MCF 10A (cell line): Measurements from ENCODE around the gene MYH8. TPM values are rescaled to one million over a fixed set of nuclear protein-coding genes. Genes with fewer than 3 reads are reported as not detected.

Experiments used
- BruUV-seq: library from RNA; stranded (reverse); fragments of 400-500 nt; replicated peaks from 2 replicates; lab custom pipeline; 2021; lab: Mats Ljungman, UMichigan
- CTCF ChIA-PET: fragments of 300-600 bp; sonication (Branson Sonifier 250); formaldehyde crosslinking; extraction: SDS; loops from one replicate; lab custom pipeline; 2021; ENCODE audit warnings: antibody characterized with exemption, inconsistent platforms; lab: Yijun Ruan, JAX
- POLR2A ChIA-PET: fragments of 300-600, 350-650 bp; sonication (Branson Sonifier 250); formaldehyde crosslinking; extraction: SDS; loops from one replicate; lab custom pipeline; 2020; ENCODE audit warnings: antibody characterized with exemption, inconsistent platforms; lab: Yijun Ruan, JAX
- DNase-seq: peaks from one replicate; pipeline ENCODE4 v3.0.0-alpha.2; 2018; ENCODE audit not compliant: unreplicated experiment
- H3K27ac Mint-ChIP-seq: one replicate; pipeline ENCODE4 v1.8.0; 2022; ENCODE audit warnings: mild to moderate bottlenecking, low read depth, mixed read lengths; ENCODE audit not compliant: unreplicated experiment
- H3K27me3 Mint-ChIP-seq: one replicate; pipeline ENCODE4 v1.8.0; 2022; ENCODE audit warnings: mixed read lengths; ENCODE audit not compliant: insufficient read depth, unreplicated experiment
- H3K36me3 Mint-ChIP-seq: one replicate; pipeline ENCODE4 v1.8.0; 2022; ENCODE audit warnings: mild to moderate bottlenecking, moderate library complexity, mixed read lengths; ENCODE audit not compliant: insufficient read depth, unreplicated experiment
- H3K4me1 Mint-ChIP-seq: one replicate; pipeline ENCODE4 v1.8.0; 2022; ENCODE audit warnings: mixed read lengths; ENCODE audit not compliant: insufficient read depth, unreplicated experiment
- H3K4me3 Mint-ChIP-seq: one replicate; pipeline ENCODE4 v1.8.0; 2022; ENCODE audit warnings: mild to moderate bottlenecking, moderate library complexity, mixed read lengths; ENCODE audit not compliant: unreplicated experiment
- H3K9me3 Mint-ChIP-seq: one replicate; pipeline ENCODE4 v1.8.0; 2022; ENCODE audit warnings: mixed read lengths; ENCODE audit not compliant: unreplicated experiment
- intact Hi-C: fragments of 100-400 bp; cut with micrococcal nuclease; formaldehyde crosslinking; loops from 2 replicates; pipeline ENCODE4 v1.14.1; 2022
- total RNA-seq: library from RNA; stranded (reverse); gene quantifications from 2 replicates; pipeline ENCODE4 v1.2.3, GENCODE V29; 2022
- TF ChIP-seq, protein P1 (sequence below): fragments of 200-600 bp; IDR thresholded peaks from one replicate; pipeline ENCODE4 v1.8.0; 2022; ENCODE audit warnings: antibody characterized with exemption, mild to moderate bottlenecking; ENCODE audit not compliant: unreplicated experiment

MYH8 gene
- total RNA-seq, 1 experiment from 2014 or later: not detected

DNA sequence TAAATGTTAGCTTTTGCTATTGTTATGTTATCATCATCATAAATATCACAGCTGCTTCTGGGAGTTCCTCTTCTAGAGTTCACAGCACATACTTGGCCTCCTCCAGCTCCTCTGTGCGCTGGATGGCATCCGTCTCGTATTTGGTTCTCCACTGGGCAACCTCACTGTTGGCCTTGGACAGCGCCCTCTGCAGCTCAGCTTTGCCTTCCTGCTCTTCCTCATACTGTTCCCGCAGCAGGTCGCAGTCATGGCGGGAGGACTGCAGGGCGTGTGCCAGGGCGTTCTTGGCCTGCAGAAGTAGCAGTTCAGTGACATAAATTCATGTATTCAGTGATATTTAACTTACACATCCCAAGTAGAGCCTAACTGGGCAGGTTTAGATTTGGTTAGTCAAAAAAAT lies 23.4 kb downstream of the MYH8 start:
- Mint-ChIP-seq H3K36me3 (no peaks in the 10 kb centered on the region), H3K27me3 (peaks cover 55% of the 10 kb centered on the region), H3K4me3 (no peak overlapping the region), H3K27ac (no peak overlapping the region), H3K9me3 (no peaks in the 10 kb centered on the region), H3K4me1 (no peaks in the 10 kb centered on the region)
- intact Hi-C loops: no loop called here
- no peak for DNase-seq
- POLR2A ChIA-PET: no interaction called here
- CTCF ChIA-PET: no interaction called here
- BruUV-seq: no TSS peak
- TF ChIP-seq, protein P1, sequence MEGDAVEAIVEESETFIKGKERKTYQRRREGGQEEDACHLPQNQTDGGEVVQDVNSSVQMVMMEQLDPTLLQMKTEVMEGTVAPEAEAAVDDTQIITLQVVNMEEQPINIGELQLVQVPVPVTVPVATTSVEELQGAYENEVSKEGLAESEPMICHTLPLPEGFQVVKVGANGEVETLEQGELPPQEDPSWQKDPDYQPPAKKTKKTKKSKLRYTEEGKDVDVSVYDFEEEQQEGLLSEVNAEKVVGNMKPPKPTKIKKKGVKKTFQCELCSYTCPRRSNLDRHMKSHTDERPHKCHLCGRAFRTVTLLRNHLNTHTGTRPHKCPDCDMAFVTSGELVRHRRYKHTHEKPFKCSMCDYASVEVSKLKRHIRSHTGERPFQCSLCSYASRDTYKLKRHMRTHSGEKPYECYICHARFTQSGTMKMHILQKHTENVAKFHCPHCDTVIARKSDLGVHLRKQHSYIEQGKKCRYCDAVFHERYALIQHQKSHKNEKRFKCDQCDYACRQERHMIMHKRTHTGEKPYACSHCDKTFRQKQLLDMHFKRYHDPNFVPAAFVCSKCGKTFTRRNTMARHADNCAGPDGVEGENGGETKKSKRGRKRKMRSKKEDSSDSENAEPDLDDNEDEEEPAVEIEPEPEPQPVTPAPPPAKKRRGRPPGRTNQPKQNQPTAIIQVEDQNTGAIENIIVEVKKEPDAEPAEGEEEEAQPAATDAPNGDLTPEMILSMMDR: no peak

DNA sequence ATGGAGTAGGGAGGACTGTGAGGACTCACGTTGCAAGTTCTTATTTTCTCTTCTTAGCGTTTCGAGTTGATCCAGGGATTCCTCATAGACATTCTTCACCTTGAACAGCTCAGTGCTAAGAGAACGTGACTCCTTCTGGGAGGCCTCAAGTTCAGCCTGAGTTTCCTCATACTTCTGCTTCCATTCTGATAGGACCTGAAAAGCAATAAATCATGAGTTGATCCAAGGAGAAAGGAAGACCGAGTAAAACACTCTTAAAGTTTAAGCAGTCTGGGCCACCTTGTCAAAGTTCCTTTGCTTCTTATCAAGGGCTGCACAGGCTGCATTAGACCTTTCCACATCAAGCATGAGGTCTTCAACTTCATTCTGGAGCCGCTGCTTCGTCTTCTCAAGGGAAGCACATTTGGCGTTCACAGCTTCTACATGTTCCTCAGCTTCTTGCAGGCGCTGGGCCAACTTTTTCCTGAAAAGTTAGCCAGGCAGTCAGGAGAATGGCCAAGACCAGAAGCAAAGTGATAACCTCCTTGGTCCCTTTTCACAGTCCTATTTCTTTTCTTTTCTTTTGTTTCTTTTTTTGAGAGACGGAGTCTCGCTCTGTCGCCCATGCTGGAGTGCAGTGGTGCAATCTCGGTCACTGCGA lies 25.1 kb downstream of the MYH8 start:
- TF ChIP-seq, protein P1: no peak
- ChIA-PET POLR2A (no interaction called here), CTCF (no interaction called here)
- H3K9me3 Mint-ChIP-seq: no peaks in the 10 kb centered on the region
- no peaks in the 10 kb centered on the region for H3K36me3 Mint-ChIP-seq
- H3K27ac Mint-ChIP-seq: no peak overlapping the region
- intact Hi-C loops: no loop called here
- BruUV-seq: no TSS peak
- H3K4me1 Mint-ChIP-seq: no peaks in the 10 kb centered on the region
- H3K27me3 Mint-ChIP-seq: peaks cover 66% of the 10 kb centered on the region
- no peak for DNase-seq
- H3K4me3 Mint-ChIP-seq: no peak overlapping the region

DNA sequence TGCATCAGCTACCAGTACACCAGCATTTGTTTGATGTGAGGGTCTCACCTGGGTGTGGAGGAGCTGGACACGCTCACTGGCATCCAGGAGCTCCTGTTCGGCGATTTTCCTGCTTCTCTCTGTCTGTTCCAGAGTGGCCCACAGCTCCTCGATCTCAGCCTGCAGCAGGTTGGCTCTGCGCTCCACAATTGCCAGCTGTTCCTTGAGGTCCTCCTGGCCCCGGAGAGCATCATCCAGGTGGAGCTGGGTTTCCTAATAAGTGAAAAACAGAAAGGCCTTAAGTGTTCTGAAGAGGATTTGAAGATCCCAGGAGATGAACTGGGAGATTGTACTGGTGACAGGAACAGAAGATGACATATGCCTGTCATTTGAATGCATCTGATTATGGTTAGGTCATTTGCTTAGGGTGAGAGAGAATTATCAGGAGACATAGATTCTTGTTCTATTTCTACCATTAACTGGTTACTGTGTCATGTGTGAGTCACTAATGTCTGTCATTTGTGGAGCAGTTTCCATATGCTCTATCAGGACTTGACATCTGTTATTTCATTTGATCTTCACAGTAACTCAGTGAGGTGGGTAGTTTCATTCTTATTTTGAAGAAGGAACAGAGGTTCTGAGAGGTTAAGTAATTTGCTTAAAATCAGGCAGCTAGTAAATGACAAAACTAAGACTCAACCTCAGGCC lies 27.4 kb downstream of the MYH8 start:
- no peak overlapping the region for H3K27ac Mint-ChIP-seq
- no peaks in the 10 kb centered on the region for H3K4me1 Mint-ChIP-seq
- ChIA-PET POLR2A (no interaction called here), CTCF (no interaction called here)
- H3K36me3 Mint-ChIP-seq: no peaks in the 10 kb centered on the region
- peaks cover 68% of the 10 kb centered on the region for H3K27me3 Mint-ChIP-seq
- no peak for DNase-seq
- no peak overlapping the region for H3K4me3 Mint-ChIP-seq
- intact Hi-C loops: no loop called here
- BruUV-seq: no TSS peak
- H3K9me3 Mint-ChIP-seq: no peaks in the 10 kb centered on the region
- TF ChIP-seq, protein P1: no peak

DNA sequence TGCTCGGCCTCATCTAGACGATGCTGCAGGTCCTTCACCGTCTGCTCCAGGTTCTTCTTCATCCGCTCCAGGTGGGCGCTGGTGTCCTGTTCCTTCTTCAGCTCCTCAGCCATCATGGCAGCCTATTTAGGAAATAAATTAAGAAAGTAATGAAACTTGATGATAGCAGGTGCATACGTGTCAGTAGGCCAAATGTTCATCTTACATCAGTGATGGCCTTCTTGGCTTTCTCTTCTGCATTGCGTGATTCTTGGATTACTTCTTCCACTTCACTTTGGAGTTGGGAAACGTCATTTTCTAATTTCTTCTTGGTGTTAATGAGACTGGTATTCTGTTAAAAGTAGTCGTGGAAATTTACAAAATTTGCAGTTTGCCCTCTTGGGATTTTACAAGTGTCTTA lies 28.9 kb downstream of the MYH8 start:
- no peaks in the 10 kb centered on the region for H3K4me1 Mint-ChIP-seq
- H3K27me3 Mint-ChIP-seq: peaks cover 83% of the 10 kb centered on the region
- DNase-seq: no peak
- no peaks in the 10 kb centered on the region for H3K36me3 Mint-ChIP-seq
- intact Hi-C loops: no loop called here
- ChIA-PET CTCF (no interaction called here), POLR2A (no interaction called here)
- H3K27ac Mint-ChIP-seq: no peak overlapping the region
- H3K4me3 Mint-ChIP-seq: no peak overlapping the region
- TF ChIP-seq, protein P1: no peak
- no peaks in the 10 kb centered on the region for H3K9me3 Mint-ChIP-seq
- no TSS peak for BruUV-seq
